GM12872 (cell line): ENCODE data around the gene MED25.
A peak's percentile ranks its signal among the peaks of the same experiment; 100 is the strongest.

Source experiments
- CTCF ChIP-seq: IDR thresholded peaks from 3 replicates; pipeline ENCODE4 v1.5.1; 2011; ENCODE audit warnings: low read depth, mild to moderate bottlenecking, low read length, moderate library complexity; ENCODE audit not compliant: insufficient read depth

The MED25 gene

GRCh38 chr19:49805822-49806619 lies 12.1 kb upstream of the MED25 start:
- no peak for TF ChIP-seq CTCF

GRCh38 chr19:49806620-49806959 lies 11.5 kb upstream of the MED25 start:
- no peak for TF ChIP-seq CTCF

GRCh38 chr19:49807058-49807903 lies 10.8 kb upstream of the MED25 start:
- TF ChIP-seq CTCF, result no peak

- TF ChIP-seq CTCF, result no peak
Measured at GRCh38 chr19:49807904-49808675, 10.0 kb upstream of the MED25 start.

- no peak for TF ChIP-seq CTCF
Measured at GRCh38 chr19:49808711-49809159, 9.4 kb upstream of the MED25 start.

GRCh38 chr19:49809160-49809940 lies 8.7 kb upstream of the MED25 start:
- peak; percentile 15; the same call in 1 of the 3 replicates for TF ChIP-seq CTCF
